Gastroesophageal sphincter (tissue), 3 donors: ENCODE results near the gene OSR1.

ENCODE experiments used
- CTCF ChIP-seq, 4 experiments: fragments of 200-600 bp in 2 of 4; fragments of 450-650 bp in 2 of 4; sonication (generic) in 1 of 4; IDR thresholded peaks; one replicate each; pipeline ENCODE4 v1.5.1; 2017 to 2019; ENCODE audit warnings: antibody characterized with exemption in 4 of 4, mild to moderate bottlenecking in 2 of 4, moderate library complexity in 2 of 4
- EP300 ChIP-seq: sonication (generic); formaldehyde crosslinking; IDR thresholded peaks from one replicate; pipeline ENCODE4 v1.6.1; 2017; ENCODE audit warnings: antibody characterized with exemption, mild to moderate bottlenecking

- TF ChIP-seq EP300 (no peak), CTCF (IDR thresholded peaks at IDR 0.05) (no peak)
Measured at GRCh38 chr2:19355416-19355821, 3.0 kb downstream of the OSR1 start.
